Cardiac fibroblast (primary cell): ENCODE measurements around the gene SCNN1B.
"Not testable (repeated sequence)": the region's sequence is repeated elsewhere in the genome, so short reads cannot be mapped to it uniquely, and the experiment has no call there.

ENCODE experiments used
- DNase-seq, 2 donors: peaks; one replicate each; pipeline versions ENCODE4 v3.0.0 to v3.0.0-alpha.2; 2010; ENCODE audit warnings: low read depth in 2 of 2
- H3K4me3 ChIP-seq, 2 donors: replicated peaks in 1 of 2; 1 replicate in 1 of 2; 2 replicates in 1 of 2; pipeline ENCODE4 v1.5.1; 2011; ENCODE audit warnings: low read depth in 2 of 2, low read length in 2 of 2, mild to moderate bottlenecking in 2 of 2, moderate library complexity in 1 of 2
- TF ChIP-seq, protein P1 (sequence below): IDR thresholded peaks from one replicate; pipeline ENCODE4 v1.5.1; 2011; ENCODE audit warnings: low read depth, mild to moderate bottlenecking, low read length, inconsistent platforms

SCNN1B gene

DNA sequence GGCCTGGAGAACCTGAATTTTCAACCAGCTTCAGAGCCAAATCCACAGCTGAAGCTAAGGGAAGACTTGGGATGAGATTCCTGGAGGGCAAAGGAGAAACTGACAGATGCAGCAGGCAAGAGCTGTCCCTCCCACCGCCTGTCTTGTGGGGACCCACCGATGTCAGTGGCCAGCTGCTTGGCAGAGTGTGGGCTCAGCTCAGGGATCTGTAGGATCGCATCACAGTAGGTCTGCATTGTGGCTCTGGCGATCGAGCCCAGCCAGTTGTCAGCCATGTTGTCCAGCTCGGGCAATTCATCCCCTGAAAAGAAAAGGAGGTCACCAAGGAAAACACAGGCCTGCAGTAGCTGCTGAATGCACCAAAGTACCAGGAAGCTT lies 90.1 kb downstream of the SCNN1B start:
- DNase-seq: no peak
- TF ChIP-seq, protein P1, sequence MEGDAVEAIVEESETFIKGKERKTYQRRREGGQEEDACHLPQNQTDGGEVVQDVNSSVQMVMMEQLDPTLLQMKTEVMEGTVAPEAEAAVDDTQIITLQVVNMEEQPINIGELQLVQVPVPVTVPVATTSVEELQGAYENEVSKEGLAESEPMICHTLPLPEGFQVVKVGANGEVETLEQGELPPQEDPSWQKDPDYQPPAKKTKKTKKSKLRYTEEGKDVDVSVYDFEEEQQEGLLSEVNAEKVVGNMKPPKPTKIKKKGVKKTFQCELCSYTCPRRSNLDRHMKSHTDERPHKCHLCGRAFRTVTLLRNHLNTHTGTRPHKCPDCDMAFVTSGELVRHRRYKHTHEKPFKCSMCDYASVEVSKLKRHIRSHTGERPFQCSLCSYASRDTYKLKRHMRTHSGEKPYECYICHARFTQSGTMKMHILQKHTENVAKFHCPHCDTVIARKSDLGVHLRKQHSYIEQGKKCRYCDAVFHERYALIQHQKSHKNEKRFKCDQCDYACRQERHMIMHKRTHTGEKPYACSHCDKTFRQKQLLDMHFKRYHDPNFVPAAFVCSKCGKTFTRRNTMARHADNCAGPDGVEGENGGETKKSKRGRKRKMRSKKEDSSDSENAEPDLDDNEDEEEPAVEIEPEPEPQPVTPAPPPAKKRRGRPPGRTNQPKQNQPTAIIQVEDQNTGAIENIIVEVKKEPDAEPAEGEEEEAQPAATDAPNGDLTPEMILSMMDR: no peak
- no peak overlapping the region for H3K4me3 ChIP-seq

GRCh38 chr16:23394141-23394831 lies 92.2 kb downstream of the SCNN1B start:
- H3K4me3 ChIP-seq: no peak overlapping the region
- TF ChIP-seq, protein P1: no peak
- no peak for DNase-seq

DNA sequence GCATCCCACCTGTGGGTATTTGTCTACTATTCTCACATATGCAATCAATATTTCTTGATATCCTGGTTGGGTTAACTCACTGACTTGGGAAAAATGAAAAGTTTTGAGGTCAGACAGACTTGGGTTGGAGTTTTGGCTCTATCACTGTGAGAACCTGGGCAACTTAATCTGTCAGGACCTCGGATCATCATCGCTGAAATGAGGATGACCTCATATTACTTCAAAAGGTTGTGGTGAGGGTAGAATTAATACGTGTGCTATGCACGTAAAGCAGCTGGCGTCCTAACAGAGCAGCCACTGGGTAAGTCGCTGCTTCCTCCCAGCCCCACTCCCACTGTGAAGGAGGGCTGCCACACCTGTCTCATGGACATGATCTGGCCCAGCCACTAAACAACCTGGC lies 93.6 kb downstream of the SCNN1B start:
- TF ChIP-seq, protein P1: no peak
- no peak overlapping the region for H3K4me3 ChIP-seq
- DNase-seq: no peak

DNA sequence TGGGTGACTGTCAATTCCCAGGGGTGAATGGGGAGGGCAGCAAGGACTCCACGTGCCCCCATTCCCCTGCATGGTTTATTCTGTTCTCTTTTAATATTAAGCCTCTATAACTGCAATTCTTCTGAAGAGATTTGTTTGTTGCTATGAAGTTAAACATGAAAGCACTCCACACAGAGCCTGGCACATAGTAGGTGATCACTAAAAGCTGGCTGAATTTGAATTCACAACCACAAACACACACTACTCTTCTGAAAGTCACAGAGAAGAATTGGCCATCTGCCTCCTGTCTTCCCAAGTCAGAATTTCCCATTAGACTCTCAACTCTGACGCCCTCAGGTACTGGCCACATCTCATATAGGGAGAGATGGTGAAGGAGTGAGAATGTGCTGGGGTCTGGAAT lies 95.4 kb downstream of the SCNN1B start:
- no peak for DNase-seq
- TF ChIP-seq, protein P1: no peak
- no peak overlapping the region for H3K4me3 ChIP-seq

DNA sequence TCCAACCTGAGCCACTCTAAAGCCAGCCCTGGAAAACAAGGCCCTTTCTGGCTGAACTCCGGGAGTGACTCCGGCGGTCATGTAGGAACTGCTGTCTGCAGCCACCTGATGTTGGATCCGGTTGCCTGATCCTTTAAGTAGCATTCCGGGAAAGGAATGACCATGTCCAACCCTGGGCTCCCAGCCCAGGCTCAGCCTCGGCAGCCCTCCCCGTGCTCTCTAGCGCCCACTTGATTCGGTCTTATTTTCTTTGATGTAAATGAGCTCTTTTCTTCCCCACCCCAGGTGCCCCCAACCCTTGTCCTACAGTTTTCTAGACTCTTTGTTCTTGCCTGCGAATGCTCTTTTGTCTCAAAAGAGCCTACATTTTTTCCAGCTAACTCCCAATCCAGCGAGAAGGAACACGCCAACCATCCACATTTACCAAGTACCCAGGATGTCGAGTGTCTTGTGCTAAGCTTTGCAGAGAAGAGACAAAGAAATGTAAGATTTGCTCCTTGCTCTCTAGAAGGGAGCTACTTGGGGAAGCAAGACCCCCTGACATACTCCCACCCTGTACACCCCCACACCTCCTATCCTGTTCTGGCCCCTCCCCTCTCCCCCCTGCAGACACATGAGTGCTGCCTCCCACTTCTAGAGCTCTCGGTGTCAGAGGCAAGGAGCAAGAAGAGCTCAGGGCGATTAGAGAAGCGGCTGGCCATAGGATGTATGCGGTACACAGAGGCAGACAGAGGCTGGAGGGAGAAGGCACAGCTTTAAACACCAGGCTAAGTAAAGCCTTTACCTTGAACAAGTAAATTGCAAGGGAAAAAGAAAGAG lies 97.1 kb downstream of the SCNN1B start:
- peak in 1 of 2 donors; percentile 9 for DNase-seq
- no peak overlapping the region for H3K4me3 ChIP-seq
- TF ChIP-seq, protein P1: no peak

- not testable (repeated sequence) for DNase-seq, H3K4me3 ChIP-seq
These were observed 98.3 kb downstream of the SCNN1B start for GRCh38 chr16:23400447-23400846.

DNA sequence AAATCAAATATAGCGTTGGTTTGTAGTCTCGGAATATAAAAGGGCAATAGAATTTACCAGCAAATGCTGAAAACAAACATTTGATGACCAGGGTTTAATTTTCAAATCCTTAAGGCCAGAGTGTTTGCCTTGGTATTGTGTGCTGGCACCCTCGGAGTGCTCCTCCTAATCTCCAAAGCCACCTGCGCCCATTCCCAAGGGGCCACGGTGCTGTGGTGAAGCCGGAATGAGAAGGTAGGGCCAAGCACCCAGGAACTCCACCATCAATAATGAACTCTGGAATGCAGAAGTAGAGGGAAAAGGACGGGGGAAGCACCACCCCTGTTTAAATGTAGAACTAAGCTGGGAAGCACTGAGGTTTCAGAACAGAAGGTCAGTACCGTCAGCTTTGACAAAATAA lies 99.0 kb downstream of the SCNN1B start:
- TF ChIP-seq, protein P1: no peak
- no peak for DNase-seq
- H3K4me3 ChIP-seq: no peak overlapping the region
